GM06990 (cell line): ENCODE results near the gene NTF3.

Experiments
- DNase-seq: peaks from one replicate; pipeline ENCODE4 v3.0.0-alpha.2; 2011; ENCODE audit not compliant: insufficient read length; ENCODE audit errors: extremely low read depth
- H3K27me3 ChIP-seq: replicated peaks from 2 replicates; pipeline ENCODE4 v1.6.0; 2011; ENCODE audit warnings: low read length; ENCODE audit not compliant: control insufficient read depth, insufficient read depth
- H3K36me3 ChIP-seq: 2 replicates; pipeline ENCODE4 v1.5.1; 2011; ENCODE audit warnings: low read length; ENCODE audit not compliant: control insufficient read depth, insufficient read depth
- H3K4me3 ChIP-seq: replicated peaks from 2 replicates; pipeline ENCODE4 v1.5.1; 2011; ENCODE audit warnings: low read depth, mild to moderate bottlenecking, control low read depth, low read length
- TF ChIP-seq, protein P1 (sequence below): IDR thresholded peaks from 2 replicates; pipeline ENCODE4 v1.5.1; 2011; ENCODE audit warnings: low read length, control low read depth, mild to moderate bottlenecking, inconsistent platforms; ENCODE audit not compliant: insufficient read depth, poor library complexity, severe bottlenecking

NTF3 gene

DNA sequence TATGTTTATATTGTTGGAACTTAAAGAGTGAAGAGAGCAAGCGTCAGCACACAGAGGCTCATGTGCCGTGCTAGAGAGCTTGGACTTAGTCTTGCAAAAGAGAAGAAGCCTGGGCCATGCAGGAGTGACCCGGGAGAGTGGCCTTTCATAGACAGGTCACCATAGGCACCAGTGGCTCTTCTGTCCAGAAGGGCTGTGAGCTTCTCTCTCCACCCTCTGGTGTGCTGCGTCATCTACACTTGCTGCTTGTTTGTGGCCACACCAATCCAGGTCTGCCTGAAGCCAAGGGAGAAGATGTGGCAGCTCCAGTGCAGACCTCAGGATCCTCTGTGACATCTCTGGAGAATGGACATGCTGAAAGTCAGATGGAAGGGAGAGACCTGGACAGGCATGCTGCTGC is 74.4 kb downstream of the NTF3 start:
- no peaks in the 10 kb centered on the region for H3K36me3 ChIP-seq
- peaks cover 2% of the 10 kb centered on the region for H3K27me3 ChIP-seq
- TF ChIP-seq, protein P1, sequence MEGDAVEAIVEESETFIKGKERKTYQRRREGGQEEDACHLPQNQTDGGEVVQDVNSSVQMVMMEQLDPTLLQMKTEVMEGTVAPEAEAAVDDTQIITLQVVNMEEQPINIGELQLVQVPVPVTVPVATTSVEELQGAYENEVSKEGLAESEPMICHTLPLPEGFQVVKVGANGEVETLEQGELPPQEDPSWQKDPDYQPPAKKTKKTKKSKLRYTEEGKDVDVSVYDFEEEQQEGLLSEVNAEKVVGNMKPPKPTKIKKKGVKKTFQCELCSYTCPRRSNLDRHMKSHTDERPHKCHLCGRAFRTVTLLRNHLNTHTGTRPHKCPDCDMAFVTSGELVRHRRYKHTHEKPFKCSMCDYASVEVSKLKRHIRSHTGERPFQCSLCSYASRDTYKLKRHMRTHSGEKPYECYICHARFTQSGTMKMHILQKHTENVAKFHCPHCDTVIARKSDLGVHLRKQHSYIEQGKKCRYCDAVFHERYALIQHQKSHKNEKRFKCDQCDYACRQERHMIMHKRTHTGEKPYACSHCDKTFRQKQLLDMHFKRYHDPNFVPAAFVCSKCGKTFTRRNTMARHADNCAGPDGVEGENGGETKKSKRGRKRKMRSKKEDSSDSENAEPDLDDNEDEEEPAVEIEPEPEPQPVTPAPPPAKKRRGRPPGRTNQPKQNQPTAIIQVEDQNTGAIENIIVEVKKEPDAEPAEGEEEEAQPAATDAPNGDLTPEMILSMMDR: no peak
- no peak for DNase-seq
- no peak overlapping the region for H3K4me3 ChIP-seq

DNA sequence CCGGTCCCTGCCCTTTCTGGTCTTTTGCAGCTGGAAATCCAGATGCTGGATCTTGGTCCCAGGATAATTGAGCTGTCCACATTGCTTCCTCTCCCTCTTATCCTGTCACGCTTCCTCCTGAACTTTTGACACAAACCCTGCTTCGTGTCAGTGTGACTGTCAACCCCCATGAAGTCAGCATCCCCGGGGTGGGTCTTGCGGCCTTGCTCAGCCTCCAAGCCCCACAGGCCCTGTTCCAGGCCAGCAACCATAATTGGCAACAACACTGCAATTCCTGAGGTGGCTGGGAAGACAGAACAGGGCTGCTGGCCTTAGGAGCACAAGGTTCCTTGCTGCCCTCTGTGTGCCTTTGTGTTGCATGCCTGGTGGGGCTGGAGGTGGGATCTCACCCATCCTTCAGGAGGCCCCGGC is 74.9 kb downstream of the NTF3 start:
- H3K27me3 ChIP-seq: peaks cover 2% of the 10 kb centered on the region
- TF ChIP-seq, protein P1: no peak
- no peaks in the 10 kb centered on the region for H3K36me3 ChIP-seq
- H3K4me3 ChIP-seq: no peak overlapping the region
- no peak for DNase-seq

DNA sequence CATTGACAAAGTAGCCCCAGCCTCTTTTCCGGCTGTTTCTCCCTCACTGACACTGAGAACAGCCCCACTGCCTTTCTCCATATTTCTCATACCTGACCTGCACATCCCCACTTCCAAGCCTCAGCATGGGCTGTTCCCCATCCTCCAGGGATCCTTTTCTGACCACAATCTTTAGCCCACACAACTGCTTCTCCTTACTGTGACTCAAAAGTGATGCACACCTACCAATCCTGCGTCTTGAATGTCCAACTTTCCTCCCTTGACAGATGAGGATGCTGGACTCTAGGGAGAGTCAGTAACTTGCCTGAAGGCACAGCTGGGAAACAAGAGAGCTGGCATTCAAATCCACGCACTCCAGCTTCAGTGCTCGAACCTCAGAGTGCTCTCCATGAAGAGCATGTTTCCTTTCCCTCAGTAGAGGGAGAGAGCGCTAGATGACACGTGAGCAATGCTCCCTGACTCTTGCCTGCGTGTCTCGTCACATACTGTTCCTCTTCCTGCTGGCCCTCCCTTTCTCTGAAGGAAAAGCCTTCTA is 75.6 kb downstream of the NTF3 start:
- no peak for DNase-seq
- Histone ChIP-seq H3K4me3 (no peak overlapping the region), H3K27me3 (peaks cover 2% of the 10 kb centered on the region), H3K36me3 (no peaks in the 10 kb centered on the region)
- TF ChIP-seq, protein P1: no peak

DNA sequence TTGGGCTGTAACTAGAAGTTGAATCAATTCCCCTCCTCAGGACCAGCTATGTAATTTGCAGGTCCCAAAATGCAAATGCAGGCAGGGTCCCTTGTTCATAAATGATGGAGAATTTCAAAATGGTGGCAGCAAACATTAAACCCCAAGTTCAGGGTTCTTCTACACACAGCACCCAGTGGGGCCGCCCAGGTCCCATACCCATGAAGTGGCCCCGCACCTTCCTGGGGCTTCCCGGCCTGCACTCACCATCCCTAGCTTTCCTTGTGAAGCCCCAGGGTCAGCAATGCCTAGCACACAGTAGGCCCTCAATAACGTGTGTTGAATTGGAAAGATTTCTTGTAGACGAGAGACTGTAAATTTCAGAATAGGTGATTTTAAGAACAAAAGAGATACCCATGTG is 76.0 kb downstream of the NTF3 start:
- Histone ChIP-seq H3K27me3 (peaks cover 2% of the 10 kb centered on the region), H3K36me3 (no peaks in the 10 kb centered on the region), H3K4me3 (no peak overlapping the region)
- TF ChIP-seq, protein P1: no peak
- no peak for DNase-seq

DNA sequence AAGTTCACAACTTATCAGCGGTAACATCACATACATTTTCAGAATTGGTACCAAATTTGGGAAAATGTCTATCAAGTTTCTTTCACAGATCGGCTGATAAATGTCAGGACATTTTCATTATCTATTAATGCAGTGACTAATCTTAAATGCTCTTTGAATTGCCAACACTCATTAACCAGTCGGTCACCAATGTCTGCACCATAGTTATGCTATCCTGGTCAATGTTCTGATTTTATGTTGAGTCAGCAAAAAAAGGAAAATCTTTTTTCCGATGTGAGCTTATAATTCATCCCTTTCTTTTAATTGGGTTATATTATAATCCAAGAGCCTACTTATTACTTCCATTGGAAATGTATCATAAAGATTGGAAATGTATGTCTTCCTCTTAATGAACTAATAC is 77.2 kb downstream of the NTF3 start:
- peaks cover 2% of the 10 kb centered on the region for H3K27me3 ChIP-seq
- no peak overlapping the region for H3K4me3 ChIP-seq
- TF ChIP-seq, protein P1: no peak
- no peak for DNase-seq
- H3K36me3 ChIP-seq: no peaks in the 10 kb centered on the region

DNA sequence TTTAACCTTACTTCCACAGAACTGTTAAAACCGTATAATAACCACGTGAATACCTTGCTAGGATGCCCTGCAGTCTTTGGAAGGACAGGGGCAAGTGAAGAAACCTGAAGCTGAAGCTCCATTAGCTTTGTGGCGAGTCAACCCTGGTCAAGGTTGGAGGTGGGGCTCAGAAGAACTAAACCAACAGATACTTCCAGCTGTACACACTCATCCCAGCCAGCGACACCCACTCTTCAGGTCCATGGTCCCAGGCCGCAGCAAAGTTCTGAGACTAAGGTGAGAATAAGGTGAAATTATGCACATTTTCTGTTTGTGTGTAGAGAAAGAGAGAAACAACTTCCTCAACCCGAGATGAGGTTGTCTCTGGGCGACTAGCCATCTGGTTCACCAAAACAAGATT is 77.6 kb downstream of the NTF3 start:
- H3K36me3 ChIP-seq: no peaks in the 10 kb centered on the region
- no peak overlapping the region for H3K4me3 ChIP-seq
- TF ChIP-seq, protein P1: no peak
- peaks cover 2% of the 10 kb centered on the region for H3K27me3 ChIP-seq
- no peak for DNase-seq
